Epithelial cell of proximal tubule (primary cell): ENCODE measurements around the gene STAC2. TPM values are rescaled to one million over a fixed set of nuclear protein-coding genes. Genes with fewer than 3 reads are reported as not detected.

Source experiments
- DNase-seq: peaks from one replicate; pipeline ENCODE4 v3.0.0-alpha.2; 2011; ENCODE audit warnings: low read depth
- H3K4me3 ChIP-seq: 2 replicates; pipeline ENCODE4 v1.5.1; 2011; ENCODE audit warnings: low read depth, mild to moderate bottlenecking, low read length
- CTCF ChIP-seq: conservative IDR thresholded peaks from 2 replicates; pipeline ENCODE4 v1.5.1; 2012; ENCODE audit warnings: low read depth, mild to moderate bottlenecking, low read length
- total RNA-seq: library from RNA; depleted of rRNA; stranded (reverse); fragments of >200 nt; gene quantifications from 2 replicates; pipeline ENCODE4 v1.2.3, GENCODE V29; 2015

The STAC2 gene
- total RNA-seq, 1 donor from 2014 or later = not detected

GRCh38 chr17:39200070-39200879 lies 25.5 kb downstream of the STAC2 start, which contains the start of gene RPL19:
Gene RPL19, plus strand, starts transcription at chr17:39200283. Its CDS starts 62 bp downstream, at chr17:39200345.
- no peak for TF ChIP-seq CTCF
- peak within 1 kb of the TSS; percentile 92 for H3K4me3 ChIP-seq
- no peak for DNase-seq

- peak overlapping the region; percentile 92 for H3K4me3 ChIP-seq
- DNase-seq = peak; percentile 83
- TF ChIP-seq CTCF = no peak
These were observed 26.0 kb downstream of the STAC2 start for GRCh38 chr17:39199820-39200069.

GRCh38 chr17:39198186-39198566 lies 27.6 kb downstream of the STAC2 start:
- no peak for DNase-seq
- TF ChIP-seq CTCF = no peak
- H3K4me3 ChIP-seq = peak overlapping the region; percentile 78

GRCh38 chr17:39197380-39198185 lies 28.2 kb downstream of the STAC2 start, which contains the start of gene CACNB1:
Gene CACNB1, minus strand, starts transcription at chr17:39197669. Its CDS starts 174 bp downstream, at chr17:39197495.
- no peak for TF ChIP-seq CTCF
- peak within 1 kb of the TSS; percentile 78 for H3K4me3 ChIP-seq
- no peak for DNase-seq

- no peak for TF ChIP-seq CTCF
- peak overlapping the region; percentile 78 for H3K4me3 ChIP-seq
- no peak for DNase-seq
These were observed 28.9 kb downstream of the STAC2 start for GRCh38 chr17:39196808-39197291.

GRCh38 chr17:39196241-39196807 lies 29.4 kb downstream of the STAC2 start:
- DNase-seq = no peak
- peak overlapping the region; percentile 78 for H3K4me3 ChIP-seq
- TF ChIP-seq CTCF = no peak
